GM12875 (cell line): ENCODE data around the gene POLDIP2.
"Not testable (repeated sequence)": the region's sequence is repeated elsewhere in the genome, so short reads cannot be mapped to it uniquely, and the experiment has no call there.

Experiments
- H3K4me3 ChIP-seq: one replicate; pipeline ENCODE4 v1.5.1; 2011; ENCODE audit warnings: low read depth, low read length, control low read depth
- TF ChIP-seq, protein P1 (sequence below): IDR thresholded peaks from 2 replicates; pipeline ENCODE4 v1.5.1; 2011; ENCODE audit warnings: low read depth, mild to moderate bottlenecking, control low read depth, inconsistent platforms, low read length, moderate library complexity, borderline replicate concordance; ENCODE audit not compliant: insufficient read depth

The POLDIP2 gene

DNA sequence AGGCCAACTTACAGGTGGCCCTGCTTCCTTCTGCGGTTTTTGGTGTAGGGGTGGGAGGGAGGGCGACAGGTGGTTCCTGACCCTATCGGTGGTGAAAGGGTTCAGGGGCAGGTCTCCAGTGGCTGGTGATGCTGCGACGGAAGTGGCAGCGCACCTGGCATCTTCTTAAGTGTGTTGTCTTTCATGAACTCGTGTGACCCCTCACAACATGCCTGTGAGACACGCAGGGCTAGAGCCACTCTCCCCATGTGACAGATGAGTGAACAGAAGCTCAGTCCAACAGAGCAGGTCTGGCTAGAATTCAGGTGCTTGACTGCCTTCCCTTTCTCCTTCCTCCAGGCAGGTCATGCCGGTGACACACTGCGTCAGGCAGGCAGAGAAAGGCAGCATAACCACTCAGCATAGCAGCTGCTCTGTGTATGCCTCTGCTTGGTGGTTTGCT, 13.8 kb downstream of the POLDIP2 start:
- TF ChIP-seq, protein P1, sequence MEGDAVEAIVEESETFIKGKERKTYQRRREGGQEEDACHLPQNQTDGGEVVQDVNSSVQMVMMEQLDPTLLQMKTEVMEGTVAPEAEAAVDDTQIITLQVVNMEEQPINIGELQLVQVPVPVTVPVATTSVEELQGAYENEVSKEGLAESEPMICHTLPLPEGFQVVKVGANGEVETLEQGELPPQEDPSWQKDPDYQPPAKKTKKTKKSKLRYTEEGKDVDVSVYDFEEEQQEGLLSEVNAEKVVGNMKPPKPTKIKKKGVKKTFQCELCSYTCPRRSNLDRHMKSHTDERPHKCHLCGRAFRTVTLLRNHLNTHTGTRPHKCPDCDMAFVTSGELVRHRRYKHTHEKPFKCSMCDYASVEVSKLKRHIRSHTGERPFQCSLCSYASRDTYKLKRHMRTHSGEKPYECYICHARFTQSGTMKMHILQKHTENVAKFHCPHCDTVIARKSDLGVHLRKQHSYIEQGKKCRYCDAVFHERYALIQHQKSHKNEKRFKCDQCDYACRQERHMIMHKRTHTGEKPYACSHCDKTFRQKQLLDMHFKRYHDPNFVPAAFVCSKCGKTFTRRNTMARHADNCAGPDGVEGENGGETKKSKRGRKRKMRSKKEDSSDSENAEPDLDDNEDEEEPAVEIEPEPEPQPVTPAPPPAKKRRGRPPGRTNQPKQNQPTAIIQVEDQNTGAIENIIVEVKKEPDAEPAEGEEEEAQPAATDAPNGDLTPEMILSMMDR: no peak
- no peak overlapping the region for H3K4me3 ChIP-seq

DNA sequence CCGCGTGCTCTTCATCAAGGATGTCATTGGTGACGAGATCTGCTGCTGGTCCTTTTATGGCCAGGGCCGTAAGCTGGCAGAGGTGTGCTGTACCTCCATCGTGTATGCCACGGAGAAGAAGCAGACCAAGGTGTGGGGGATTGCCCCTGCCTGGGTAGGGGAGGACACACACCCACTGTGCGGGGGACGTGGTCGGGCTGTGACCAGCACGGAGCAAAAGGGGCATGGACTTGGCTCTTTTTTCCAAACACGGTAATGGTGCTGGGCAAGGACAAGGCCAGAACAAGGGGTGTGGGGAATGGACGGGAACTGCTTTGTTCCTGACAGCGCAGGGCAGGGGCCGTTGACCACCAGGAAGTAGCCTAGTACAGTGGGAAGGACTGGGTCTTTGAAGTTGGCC, 15.0 kb downstream of the POLDIP2 start:
- H3K4me3 ChIP-seq: no peak overlapping the region
- TF ChIP-seq, protein P1: no peak

- TF ChIP-seq, protein P1: no peak
- no peak overlapping the region for H3K4me3 ChIP-seq
Measured at GRCh38 chr17:28341516-28341915, 15.8 kb downstream of the POLDIP2 start.

DNA sequence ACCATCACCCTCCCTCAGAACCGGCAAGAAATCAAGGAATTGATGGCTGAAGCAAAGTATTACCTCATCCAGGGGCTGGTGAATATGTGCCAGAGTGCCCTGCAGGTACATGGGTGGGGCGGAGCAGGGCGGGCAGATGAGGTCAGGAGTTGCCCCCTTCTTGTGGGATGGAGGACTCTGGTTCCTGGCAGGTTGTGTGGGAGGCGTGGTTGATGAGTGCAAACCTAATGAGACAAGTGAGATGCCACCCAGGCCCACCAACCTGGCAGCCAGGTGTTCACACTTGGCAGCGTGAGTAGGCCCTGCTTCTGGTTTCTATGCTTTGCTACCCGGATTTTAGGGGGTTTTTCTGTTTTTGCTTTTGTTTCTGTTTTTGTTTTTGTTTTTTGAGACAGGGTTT, 17.0 kb downstream of the POLDIP2 start:
- TF ChIP-seq, protein P1: no peak
- no peak overlapping the region for H3K4me3 ChIP-seq

DNA sequence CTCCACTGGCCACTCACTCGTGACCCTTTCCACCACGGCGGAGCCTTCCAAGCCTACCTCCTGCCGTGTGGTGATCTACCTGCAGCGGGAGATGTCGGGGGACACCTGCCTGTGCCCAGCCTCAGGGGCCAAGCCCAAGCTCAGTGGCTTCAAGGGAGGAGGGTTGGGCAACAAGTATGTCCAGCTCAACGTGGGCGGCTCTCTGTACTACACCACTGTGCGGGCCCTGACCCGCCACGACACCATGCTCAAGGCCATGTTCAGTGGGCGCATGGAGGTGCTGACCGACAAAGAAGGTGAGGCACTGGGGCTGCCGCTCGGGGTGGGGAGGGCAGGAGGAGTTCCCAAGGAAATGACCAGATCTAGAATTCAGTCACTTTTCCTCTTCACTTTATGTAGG, 17.9 kb downstream of the POLDIP2 start:
- TF ChIP-seq, protein P1: no peak
- H3K4me3 ChIP-seq: no peak overlapping the region

GRCh38 chr17:28338769-28339212, 18.5 kb downstream of the POLDIP2 start:
- not testable (repeated sequence) for H3K4me3 ChIP-seq

DNA sequence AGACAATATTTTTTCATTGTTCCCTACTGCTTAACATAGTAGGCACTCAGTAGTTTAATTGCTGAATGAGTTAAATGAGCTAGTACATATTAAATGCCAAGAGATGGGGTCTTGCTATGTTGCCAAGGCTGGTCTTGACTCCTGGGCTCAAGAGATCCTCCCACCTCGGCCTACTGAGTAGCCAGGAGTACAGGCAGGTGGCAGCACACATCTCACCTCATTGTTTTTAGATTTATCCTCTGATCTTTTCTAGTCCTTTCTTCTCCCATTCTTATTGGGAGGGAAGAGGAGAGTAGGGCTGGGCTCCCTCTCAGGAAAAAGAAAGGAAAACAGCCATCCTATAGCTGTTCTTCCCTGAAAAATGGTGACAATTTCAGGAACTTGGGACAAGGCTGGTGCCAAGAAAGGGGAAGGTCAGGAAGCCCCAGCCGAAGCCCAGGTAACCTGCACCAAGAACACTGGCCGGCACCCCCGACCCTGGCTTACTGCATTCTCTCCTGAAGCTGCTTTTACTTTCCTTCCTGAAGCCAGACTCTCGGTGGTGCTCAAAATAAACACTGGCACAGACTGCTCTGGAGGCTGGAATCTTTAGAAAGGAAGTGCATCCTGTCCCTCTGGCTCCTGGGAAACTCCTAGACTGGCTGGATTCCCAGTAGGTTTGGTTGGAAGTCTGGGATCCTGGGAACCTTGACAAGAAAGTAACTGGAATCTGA, 19.1 kb downstream of the POLDIP2 start:
- no peak overlapping the region for H3K4me3 ChIP-seq
- TF ChIP-seq, protein P1: no peak
